NCI-H2196 (cell line): ENCODE measurements around the gene DAO.

Source experiments
- DNase-seq: peaks from one replicate; lab custom pipeline; 2025; ENCODE audit not compliant: unreplicated experiment; lab: John Stamatoyannopoulos, UW

The DAO gene

DNA sequence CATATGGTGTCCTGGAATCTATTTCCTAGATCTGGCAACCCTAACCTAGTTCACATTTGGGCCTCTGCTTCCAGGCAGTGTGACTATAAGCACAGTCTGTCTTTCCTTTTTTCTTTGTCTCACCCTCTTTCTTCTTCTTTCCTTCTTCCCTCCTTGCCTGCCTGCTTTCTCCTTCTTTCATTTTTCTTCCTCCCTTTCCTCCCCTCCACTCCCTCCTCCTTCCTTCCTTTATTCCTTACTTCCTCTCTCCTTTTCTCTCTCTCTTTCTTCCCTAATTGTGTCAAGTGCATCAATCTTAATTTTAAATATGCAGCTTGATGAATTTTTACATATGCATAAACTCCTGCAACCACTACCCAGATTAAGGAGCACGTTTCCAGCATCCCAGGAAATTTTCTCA lies 4.6 kb upstream of the DAO start:
- no peak for DNase-seq

DNA sequence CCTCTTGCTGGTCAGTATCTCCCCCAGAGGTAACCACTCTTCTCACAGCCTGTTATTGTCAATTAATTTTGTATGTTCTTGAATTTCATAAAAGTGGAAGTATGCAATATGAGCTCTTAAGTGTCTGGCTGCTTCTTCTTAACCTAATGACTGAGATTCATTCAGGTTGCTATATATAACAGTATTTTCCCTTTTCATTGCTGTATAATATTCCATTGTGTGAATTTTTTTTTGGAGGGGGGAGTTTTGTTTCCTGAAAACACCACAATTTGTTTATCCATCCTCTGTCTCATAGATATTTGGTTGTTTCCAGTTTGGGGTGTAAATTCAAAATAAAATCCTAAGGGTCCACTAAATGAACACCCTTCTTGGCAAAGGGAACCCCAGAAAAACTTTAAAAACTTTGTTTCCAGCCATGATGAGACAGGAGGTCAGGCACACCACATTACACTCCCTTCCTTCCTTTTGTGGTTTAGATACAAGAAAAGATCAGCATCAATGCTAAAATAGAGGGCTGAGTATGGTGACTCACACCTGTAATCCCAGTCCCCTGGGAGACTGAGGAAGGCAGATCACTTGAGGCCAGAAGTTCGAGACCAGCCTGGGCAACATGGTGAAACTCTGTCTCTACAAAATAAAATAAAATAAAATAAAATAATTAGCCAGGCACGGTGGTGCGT lies 4.1 kb upstream of the DAO start:
- DNase-seq, result no peak

DNA sequence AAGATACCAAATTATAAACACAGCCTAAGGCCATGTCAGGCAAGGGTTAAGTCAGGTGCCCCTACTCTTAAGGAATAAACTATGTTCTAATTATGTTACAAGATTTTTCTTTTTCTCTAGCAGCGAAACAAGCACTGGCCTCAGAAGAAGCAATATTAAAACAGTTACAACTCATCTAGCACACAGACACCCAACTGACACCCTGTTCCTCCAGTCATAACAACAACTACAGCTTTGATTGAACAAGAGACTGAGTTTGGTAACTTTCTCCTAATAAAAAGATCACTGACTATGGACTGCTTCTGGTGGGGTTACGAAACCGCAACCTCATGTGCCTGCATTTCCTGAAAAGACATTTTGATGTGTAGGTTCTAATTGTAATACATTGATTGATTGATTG lies 3.3 kb upstream of the DAO start:
- no peak for DNase-seq

DNA sequence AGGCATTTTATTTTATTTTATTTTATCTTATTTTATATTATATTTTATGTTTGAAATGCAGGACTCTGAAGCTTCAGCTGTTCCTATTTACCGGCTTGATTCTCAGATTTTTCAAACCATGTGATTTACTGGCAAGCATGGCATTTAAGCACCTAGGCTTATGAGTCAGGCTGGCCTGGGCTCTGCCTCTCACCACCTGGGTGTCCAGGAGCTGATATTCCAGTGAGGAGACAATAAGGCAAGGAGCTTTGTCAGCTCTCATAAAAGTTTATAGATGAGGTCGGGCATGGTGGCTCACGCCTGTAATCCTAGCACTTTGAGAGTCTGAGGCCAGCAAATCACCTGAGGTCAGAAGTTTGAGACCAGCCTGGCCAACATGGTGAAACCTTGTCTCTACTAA lies 2.1 kb downstream of the DAO start:
- peak; percentile 62 for DNase-seq

DNA sequence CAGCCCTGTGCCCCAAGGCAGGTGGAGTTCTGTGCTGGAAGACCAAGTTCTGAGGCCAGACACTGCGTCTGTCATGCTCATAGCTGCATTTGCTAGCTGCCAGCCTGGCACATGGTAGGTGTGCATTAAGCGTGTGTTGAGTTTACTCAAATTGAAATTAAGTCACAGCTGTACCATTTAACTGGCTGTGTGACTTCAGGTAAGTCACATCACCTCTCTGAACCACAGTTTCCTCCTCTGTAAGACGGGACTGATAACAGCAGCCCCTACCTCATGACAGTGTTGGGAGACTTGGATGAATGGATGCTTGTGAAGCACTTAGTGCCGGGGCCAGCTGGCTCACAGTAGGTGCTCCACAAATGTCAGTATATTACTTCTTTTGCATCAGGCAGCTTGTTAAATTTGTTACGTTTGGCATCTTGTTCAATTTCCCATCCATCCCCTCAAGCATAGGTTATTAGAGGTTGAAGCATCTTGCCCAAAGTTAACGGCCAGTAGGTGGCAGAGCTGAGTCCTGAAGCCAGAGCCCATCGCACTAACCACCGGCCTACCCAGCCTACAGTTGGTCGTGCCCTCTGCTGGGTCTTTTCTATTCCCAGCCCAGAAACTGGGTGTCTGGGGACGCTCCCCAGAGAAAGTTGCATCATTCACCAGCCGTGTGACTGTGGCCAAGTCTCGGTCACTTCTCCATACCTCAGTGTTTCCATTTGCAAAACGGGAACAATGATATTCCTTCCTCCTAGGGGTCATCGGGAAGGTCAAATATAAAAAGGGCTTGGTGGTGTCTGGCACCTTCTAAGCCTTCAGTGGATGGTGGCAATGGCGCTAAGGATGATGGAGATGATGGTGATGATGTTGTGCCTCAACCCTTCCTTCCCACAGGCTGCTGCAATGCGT lies 4.5 kb downstream of the DAO start:
- DNase-seq, result peak; percentile 11

DNA sequence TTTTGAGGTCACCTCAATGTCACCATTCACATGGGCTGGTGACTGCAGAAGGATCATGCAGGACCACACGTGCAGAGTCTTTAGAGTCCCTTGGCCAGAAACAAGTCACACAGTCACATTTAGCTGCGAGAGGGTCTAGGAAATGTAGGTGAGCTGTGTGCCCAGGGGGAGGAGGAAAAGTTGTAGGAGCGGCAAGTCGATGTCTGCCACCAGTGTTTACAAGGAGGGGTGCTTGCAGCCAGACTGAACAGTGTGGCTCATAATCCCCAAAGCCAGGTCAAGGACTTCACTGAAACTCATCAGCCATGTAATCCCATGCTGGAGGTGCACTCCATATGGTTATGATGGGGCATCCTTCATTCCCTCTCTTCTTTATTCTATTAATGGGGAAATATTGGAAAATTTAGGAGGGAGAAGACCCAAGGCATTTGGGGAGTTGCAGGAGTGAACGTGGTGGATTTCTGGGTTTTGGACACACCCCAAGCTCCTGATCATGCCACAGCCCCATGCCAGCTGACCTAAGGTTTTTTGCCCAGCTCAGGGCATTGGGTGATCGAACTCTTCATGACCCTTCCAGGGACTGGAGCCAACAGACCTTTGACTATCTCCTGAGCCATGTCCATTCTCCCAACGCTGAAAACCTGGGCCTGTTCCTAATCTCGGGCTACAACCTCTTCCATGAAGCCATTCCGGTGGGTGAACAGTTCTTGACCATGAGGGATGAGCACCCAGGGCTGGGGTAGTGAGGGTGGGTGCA lies 7.2 kb downstream of the DAO start:
- DNase-seq, result no peak

DNA sequence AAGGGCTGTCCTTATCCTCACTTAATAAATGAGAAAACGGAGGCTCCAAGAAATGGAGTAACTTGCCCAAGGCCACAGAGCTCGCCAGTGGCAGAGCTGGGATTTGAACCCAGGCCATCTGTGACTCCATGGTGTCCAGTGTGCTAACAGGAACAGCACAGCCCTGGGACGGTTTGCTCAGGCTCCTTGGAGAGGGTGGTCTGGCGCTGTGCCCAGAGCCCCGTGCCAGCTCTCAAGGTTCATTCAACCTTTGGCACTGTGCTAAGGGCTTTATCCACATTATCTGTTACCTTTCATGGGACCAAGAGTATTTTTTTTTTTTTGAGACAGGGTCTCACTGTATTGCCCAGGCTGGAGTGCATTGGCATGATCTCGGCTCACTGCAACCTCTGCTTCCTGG lies 8.1 kb downstream of the DAO start:
- DNase-seq, result peak; percentile 8

DNA sequence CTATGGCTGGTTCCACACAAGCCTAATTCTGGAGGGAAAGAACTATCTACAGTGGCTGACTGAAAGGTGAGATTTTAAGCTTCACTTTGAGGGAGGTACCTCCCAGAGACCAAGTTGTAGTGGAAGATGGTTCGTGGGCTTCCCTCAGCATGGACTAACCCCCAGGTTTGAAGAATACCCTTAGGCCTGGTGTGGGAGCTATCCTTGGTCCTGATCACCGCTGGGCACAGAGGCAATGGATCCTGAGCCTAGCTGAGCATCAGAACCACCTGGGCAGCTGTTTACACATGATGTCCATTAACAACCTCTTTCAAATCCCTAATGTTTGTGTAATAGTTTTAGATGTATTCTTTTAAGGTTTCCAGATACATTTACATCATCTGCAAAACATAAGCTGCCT lies 10.3 kb downstream of the DAO start:
- no peak for DNase-seq

DNA sequence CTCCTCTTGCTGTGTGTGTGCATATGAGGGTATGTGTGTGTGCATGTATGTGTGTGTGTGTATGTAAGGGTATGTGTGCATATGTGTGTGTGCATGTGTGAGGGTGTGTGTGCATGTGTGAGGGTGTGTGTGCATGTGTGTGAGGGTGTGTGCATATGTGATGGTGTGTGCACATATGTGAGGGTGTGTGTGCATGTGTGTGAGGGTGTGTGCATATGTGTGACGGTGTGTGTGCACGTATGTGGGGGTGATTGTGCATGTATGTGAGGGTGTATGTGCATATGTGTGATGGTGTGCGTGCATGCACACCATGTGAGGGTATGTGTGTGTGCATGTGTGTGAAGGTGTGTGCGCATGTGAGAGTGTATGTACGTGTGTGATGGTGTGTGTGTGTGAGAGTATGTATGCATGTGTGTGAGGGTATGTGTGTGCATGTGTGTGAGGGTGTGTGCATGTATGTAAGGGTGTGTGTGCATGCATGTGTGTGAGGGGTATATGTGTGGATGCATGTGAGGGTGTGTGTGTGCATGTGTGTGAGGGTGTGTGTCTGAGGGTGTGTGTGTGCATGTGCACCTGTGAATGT lies 15.4 kb downstream of the DAO start:
- DNase-seq, result no peak

DNA sequence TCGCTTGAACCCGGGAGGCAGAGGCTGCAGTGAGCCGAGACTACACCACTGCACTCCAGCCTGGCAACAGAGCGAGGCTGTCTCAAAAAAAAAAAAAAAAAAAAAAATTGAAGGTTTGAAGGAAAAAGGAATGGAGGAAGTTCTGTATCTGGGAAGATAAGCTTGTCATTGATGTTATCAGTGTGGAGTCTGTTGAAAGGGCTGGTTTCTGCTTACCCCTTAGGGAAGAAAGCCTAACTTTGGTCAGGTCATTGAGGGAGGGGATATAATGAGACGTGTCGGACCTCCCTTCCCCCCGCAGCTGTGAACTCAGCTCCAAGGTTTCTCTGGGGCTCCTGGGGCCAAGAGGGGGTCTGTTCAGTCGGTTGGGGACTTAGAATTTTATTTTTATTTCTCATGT lies 16.4 kb downstream of the DAO start:
- no peak for DNase-seq

DNA sequence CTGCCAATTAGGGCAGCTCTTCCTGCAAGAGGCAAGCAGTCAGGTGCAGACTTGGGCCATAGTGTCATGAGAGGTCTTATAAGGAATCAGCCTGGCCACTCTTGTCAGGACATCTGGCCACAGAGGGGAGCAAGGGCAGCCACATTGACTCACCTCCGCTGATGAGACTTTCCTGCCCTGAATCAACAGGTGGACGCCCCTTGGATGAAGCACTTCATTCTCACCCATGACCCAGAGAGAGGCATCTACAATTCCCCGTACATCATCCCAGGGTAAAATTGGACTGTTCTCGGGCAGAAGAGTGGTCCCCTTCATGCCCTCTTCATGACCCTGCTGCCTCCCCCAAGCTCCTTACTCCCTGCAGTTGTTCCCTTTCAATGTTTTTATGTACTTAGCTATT lies 16.9 kb downstream of the DAO start:
- DNase-seq, result no peak

DNA sequence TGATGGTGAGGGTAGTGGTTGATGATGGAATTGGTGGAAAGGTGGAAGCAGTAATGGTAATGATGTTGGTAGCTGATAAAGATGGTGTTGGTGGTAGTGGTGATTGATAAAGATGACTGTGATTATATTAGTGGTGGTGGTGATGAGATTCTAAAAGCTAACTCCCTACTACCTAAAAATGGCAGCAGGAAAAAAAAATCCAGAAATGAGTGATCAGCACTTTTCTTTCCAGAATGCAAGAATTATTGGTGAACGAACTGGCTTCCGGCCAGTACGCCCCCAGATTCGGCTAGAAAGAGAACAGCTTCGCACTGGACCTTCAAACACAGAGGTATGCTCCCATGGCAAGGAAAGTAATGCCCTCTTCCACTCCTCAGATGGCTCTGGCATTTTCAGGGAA lies 19.3 kb downstream of the DAO start:
- DNase-seq, result no peak

DNA sequence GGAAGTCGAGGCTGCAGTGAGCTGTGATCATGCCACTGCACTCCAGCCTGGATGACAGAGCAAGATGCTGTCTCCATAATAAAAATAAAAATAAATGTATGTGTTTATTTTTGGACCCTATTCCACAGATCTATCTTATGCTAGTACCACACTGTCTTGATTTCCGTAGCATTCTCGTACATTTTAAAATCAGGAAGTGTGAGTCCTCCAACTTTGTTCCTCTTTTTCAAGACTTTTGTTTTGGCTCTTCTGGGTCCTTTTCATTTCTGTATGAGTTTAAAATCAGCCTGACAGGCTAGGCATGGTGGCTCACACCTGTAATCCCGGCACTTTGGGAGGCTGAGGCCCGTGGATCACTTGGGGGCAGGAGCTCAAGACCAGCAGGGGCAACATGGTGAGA lies 25.8 kb downstream of the DAO start:
- DNase-seq, result no peak

DNA sequence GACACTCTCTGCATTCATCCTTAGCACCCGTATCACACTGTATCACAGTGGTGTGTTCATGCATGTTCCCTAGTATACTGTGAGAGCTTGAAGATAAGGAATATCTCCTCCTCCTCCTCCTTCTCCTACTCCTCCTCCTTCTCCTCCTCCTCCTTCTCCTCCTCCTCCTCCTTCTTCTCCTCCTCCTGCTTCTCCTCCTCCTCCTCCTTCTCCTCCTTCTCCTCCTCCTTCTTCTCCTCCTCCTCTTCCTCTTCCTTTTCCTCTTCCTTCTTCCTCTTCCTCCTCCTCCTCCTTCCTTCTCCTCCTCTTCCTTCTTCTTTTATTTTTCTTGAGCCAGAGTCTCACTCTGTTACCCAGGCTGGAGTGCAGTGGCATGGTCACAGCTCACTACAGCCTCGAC lies 27.1 kb downstream of the DAO start:
- DNase-seq, result no peak

DNA sequence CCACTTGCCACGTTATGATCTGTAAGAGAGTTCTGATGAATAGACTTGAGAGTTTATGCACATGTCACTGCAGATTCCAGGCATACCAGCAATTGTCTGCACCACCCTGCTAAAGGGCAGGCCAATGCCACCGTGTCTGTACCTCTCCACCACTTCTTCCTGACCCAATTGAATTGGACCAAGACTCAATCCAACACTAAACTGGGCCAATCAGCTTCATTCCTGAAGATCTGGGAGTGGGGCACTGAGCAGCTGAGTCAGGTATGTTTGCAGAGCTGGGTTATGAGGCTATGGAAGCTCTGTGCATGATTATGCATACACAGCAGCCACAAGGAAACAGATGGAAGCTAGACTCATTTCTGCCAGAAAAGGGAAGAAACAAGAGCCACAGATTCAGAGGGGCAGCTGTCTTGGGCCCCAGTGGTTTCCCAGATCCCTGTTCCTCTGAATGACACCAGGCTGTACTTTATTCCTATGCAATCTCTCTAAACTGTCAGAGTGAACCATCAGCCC lies 28.0 kb downstream of the DAO start:
- no peak for DNase-seq

DNA sequence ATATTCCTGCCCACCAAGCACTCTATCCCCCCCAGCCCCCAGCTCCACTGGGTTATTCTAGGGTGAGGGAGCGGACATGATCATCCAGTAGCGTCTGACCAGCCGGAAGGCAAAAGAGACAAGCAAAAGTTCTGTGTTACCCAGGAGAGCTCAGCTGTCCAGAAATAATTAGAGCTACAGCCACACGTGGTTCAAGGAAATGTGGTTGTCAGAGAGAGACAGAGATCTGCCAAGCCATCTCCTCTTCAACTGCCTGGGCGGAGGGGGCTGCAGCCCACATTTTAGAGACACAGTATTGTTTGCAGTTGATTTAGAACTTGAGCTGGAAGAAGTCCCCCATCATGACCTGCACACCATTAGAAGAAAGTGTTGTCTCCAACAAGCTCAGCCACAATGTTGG lies 30.4 kb downstream of the DAO start:
- no peak for DNase-seq

DNA sequence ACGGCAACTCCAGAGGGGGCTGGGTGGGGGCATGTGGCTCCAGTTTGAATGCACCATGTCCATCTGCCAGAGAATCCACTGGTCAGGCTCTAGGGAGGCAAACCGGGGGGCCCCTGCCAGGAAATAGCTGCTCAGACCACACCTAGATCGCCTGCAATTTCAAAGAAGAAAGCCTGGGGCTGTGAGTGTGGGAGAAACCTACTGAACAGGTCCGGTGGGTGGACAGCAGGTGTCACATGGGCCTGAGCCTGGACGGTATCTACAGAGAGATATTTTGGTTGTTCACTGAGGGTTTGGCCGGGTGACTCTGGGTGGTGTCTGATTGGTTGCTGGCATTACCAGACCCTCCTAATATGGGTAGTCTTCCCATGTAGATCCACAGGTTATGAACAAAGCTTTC lies 32.0 kb downstream of the DAO start:
- DNase-seq, result no peak

DNA sequence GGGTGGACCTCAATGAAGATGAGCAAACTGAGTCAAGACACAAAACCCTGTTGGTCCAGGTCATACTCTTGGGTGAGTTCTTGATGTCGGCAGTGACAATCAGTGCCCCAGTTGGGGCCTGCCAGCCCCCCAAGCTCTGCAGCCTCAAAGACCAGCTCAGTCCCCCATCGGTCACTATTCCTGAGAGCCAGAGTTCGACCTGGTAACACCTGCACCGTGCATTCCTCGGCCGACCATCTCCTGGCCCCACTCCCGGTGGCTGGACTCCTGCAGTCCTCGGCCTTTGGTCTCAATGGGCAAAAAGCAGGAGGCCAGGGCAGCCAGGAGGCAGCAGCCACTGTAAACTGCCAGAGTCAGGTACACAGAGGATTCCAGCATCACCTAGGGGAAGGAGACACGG lies 32.5 kb downstream of the DAO start:
- no peak for DNase-seq

DNA sequence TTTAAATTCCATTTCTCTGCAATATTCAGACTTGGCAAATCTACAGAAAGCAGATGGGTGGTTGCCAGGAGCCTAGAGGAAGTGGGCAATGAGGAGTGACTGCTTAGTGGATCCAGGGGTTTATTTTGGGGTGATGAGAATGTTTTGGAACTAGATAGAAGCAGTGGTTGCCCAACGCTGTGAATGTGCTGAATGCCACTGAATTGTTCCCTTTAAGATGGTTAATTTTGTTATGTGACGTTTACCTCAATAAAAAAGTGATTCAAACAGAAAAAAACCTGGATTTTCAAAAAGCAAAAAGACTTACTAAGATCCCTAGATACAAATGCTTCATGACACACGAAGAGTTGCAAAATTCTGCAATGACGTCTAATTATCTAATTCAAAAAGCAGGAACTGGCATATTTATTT lies 34.2 kb downstream of the DAO start:
- no peak for DNase-seq

DNA sequence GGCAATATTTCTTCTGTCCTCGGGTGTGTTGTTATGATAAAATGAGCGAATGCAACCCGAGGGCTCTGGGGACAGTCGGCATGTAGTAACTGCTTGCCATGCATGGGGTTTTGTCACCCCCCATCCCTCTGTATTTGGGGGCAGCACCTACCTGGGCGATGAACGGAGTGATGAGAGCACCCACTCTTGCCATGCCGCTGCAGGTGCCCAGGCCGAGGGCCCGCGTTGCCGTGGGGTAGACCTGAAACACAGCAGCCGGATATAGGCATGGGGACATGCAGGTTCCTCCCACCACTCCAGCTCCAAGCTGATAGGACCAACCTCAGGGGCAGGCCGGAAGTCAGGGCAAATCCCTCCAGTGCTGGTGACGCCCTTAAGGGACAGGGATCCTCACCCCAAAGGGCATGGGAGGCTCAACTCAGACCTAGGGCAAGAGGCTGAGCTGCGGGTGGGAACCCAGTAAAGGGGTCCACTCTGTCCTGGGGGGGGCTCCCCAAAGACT lies 35.8 kb downstream of the DAO start:
- no peak for DNase-seq

DNA sequence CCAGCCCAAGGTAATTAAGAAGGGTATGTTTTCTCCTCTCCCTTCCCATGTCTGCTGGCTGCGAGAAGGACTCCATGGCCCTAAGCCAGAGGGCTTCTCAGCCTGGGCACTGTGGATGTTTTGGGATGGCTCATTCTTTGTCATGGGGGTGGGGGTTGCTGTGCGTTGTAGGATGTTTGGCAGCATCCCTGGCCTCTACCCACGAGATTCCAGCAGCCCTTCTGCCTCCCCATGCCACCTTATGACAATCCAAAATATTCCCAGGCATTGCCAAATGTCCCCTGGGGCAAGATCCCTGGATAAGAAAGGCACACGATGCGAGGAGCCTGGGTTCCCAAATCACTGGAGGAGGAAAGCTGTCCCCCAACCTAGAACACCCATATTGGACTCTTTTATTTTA lies 36.4 kb downstream of the DAO start:
- no peak for DNase-seq
